Measurements from ENCODE around the gene PRTN3.
"Not testable (repeated sequence)": the region's sequence is repeated elsewhere in the genome, so short reads cannot be mapped to it uniquely, and the experiment has no call there.

PRTN3 gene

GRCh38 chr19:875265-875879 lies 34.6 kb downstream of the PRTN3 start:
- Histone ChIP-seq H3K27ac (ENCODE audit: low read length) (no peak overlapping the region), H3K27me3 (ENCODE audit: low read depth, low read length) (no peaks in the 10 kb centered on the region), H3K9me3 (ENCODE audit: control insufficient read depth in 1 of 2, low read length in 2 of 2) (no peaks in the 10 kb centered on the region), H3K4me3 (ENCODE audit: low read depth in 1 of 2, low read length in 2 of 2) (no peak overlapping the region), H3K36me3 (ENCODE audit: control insufficient read depth in 1 of 2, insufficient read depth in 2 of 2, low read length in 2 of 2) (peaks cover 0 to 50% of the 10 kb centered on the region in 2 donors), H3K4me1 (ENCODE audit: control insufficient read depth in 1 of 2, insufficient read depth in 2 of 2, low read length in 2 of 2) (peaks cover 0 to 18% of the 10 kb centered on the region in 2 donors)

- H3K27ac ChIP-seq (ENCODE audit: low read length), result no peak overlapping the region
- H3K4me3 ChIP-seq (ENCODE audit: low read depth in 1 of 2, low read length in 2 of 2), result no peak overlapping the region
- H3K9me3 ChIP-seq (ENCODE audit: control insufficient read depth in 1 of 2, low read length in 2 of 2), result no peaks in the 10 kb centered on the region
- H3K27me3 ChIP-seq (ENCODE audit: low read depth, low read length), result no peaks in the 10 kb centered on the region
- H3K4me1 ChIP-seq (ENCODE audit: control insufficient read depth in 1 of 2, insufficient read depth in 2 of 2, low read length in 2 of 2), result peaks cover 0 to 11% of the 10 kb centered on the region in 2 donors
- peaks cover 3 to 55% of the 10 kb centered on the region in 2 donors for H3K36me3 ChIP-seq (ENCODE audit: control insufficient read depth in 1 of 2, insufficient read depth in 2 of 2, low read length in 2 of 2)
Observed at GRCh38 chr19:876089-876488, 35.3 kb downstream of the PRTN3 start.

DNA sequence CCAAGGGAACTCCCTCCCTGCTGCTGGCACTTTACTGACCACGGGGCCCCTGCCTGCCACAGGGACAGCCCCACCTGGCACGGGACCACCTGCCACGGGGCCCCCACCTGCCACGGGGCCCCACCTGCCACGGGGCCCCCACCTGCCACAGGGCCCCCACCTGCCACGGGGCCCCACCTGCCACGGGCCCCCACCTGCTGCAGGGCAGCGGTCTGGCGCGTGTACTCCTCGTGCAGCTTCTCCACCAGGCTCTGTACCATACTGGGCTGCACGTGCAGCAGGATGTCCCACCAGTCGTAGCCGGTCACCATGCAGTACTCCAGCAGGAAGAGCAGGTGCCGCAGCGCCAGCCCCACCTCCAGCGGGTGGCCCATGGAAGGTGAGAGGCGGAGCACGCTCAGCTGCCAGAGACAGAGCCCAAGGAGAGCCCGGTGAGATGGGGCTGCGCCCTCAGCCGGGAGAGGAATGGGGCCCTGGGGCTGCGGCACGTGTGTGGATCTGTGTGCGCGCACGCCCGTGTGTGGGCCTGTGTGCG lies 36.0 kb downstream of the PRTN3 start:
- Histone ChIP-seq H3K36me3 (ENCODE audit: control insufficient read depth in 1 of 2, insufficient read depth in 2 of 2, low read length in 2 of 2) (peaks cover 10 to 63% of the 10 kb centered on the region in 2 donors), H3K27me3 (ENCODE audit: low read depth, low read length) (no peaks in the 10 kb centered on the region), H3K9me3 (ENCODE audit: control insufficient read depth in 1 of 2, low read length in 2 of 2) (no peaks in the 10 kb centered on the region), H3K4me1 (ENCODE audit: control insufficient read depth in 1 of 2, insufficient read depth in 2 of 2, low read length in 2 of 2) (peaks cover 0 to 8% of the 10 kb centered on the region in 2 donors), H3K27ac (ENCODE audit: low read length) (no peak overlapping the region), H3K4me3 (ENCODE audit: low read depth in 1 of 2, low read length in 2 of 2) (no peak overlapping the region)

DNA sequence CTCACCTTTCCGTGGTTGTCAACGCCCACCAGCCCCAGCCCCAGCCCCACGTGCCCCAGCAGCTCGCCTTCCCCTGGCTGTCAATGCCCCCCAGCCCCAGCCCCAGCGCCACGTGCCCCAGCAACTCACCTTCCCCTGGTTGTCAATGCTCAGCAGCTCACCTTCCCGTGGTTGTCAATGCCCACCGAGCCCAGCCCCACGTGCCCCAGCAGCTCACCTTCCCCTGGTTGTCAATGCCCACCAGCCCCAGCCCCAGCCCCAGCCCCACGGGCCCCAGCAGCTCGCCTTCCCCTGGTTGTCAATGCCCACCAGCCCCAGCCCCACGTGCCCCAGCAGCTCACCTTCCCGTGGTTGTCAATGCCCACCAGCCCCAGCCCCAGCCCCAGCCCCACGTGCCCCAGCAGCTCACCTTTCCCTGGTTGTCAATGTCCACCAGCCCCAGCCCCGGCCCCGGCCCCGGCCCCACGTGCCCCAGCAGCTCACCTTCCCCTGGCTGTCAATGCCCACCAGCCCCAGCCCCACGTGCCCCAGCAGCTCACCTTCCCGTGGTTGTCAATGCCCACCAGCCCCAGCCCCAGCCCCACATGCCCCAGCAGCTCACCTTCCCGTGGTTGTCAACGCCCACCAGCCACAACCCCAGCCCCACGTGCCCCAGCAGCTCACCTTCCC lies 37.3 kb downstream of the PRTN3 start:
- H3K9me3 ChIP-seq (ENCODE audit: control insufficient read depth in 1 of 2, low read length in 2 of 2); H3K4me1 ChIP-seq (ENCODE audit: control insufficient read depth in 1 of 2, insufficient read depth in 2 of 2, low read length in 2 of 2); H3K27ac ChIP-seq (ENCODE audit: low read length); H3K4me3 ChIP-seq (ENCODE audit: low read depth in 1 of 2, low read length in 2 of 2); H3K27me3 ChIP-seq (ENCODE audit: low read depth, low read length): not testable (repeated sequence)
- H3K36me3 ChIP-seq (ENCODE audit: control insufficient read depth in 1 of 2, insufficient read depth in 2 of 2, low read length in 2 of 2), result peaks cover 11 to 76% of the 10 kb centered on the region in 2 donors

GRCh38 chr19:878751-879561 lies 38.2 kb downstream of the PRTN3 start:
- H3K4me3 ChIP-seq (ENCODE audit: low read depth in 1 of 2, low read length in 2 of 2); H3K27ac ChIP-seq (ENCODE audit: low read length); H3K9me3 ChIP-seq (ENCODE audit: control insufficient read depth in 1 of 2, low read length in 2 of 2); H3K4me1 ChIP-seq (ENCODE audit: control insufficient read depth in 1 of 2, insufficient read depth in 2 of 2, low read length in 2 of 2); H3K27me3 ChIP-seq (ENCODE audit: low read depth, low read length): not testable (repeated sequence)
- peaks cover 16 to 84% of the 10 kb centered on the region in 2 donors for H3K36me3 ChIP-seq (ENCODE audit: control insufficient read depth in 1 of 2, insufficient read depth in 2 of 2, low read length in 2 of 2)

DNA sequence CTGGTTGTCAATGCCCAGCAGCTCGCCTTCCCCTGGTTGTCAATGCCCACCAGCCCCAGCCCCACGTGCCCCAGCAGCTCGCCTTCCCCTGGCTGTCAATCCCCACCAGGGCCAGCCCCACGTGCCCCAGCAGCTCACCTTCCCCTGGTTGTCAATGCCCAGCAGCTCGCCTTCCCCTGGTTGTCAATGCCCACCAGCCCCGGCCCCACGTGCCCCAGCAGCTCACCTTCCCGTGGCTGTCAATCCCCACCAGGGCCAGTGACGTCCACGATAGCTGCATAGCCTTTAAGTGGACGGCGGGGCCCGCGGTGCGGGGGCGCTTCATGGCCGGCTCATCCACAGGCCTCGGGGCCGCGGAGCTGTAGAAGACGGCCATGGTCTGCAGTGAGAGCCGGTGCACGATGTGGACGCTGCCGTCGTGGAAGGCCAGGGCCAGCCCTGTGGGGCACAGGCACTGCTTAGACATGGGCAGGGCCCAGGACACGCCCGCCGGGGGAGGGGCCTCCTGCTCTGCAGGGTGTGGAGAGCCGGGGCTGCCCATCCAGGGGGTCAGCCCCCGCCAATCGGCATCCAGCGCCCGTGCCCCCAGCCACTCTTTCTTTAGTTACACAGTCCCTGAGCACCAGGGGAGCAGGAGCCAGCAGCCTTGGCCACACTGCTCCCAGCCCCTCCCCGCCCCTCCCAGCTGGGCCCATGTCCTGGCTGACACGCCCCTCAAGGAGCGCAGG lies 39.1 kb downstream of the PRTN3 start:
- no peak overlapping the region for H3K4me3 ChIP-seq (ENCODE audit: low read depth in 1 of 2, low read length in 2 of 2)
- H3K27ac ChIP-seq (ENCODE audit: low read length), result no peak overlapping the region
- H3K36me3 ChIP-seq (ENCODE audit: control insufficient read depth in 1 of 2, insufficient read depth in 2 of 2, low read length in 2 of 2), result peaks cover 16 to 87% of the 10 kb centered on the region in 2 donors
- H3K27me3 ChIP-seq (ENCODE audit: low read depth, low read length), result no peaks in the 10 kb centered on the region
- no peaks in the 10 kb centered on the region for H3K9me3 ChIP-seq (ENCODE audit: control insufficient read depth in 1 of 2, low read length in 2 of 2)
- no peaks in the 10 kb centered on the region for H3K4me1 ChIP-seq (ENCODE audit: control insufficient read depth in 1 of 2, insufficient read depth in 2 of 2, low read length in 2 of 2)

- Histone ChIP-seq H3K36me3 (ENCODE audit: control insufficient read depth in 1 of 2, insufficient read depth in 2 of 2, low read length in 2 of 2) (peaks cover 16 to 89% of the 10 kb centered on the region in 2 donors), H3K4me3 (ENCODE audit: low read depth in 1 of 2, low read length in 2 of 2) (no peak overlapping the region), H3K27me3 (ENCODE audit: low read depth, low read length) (no peaks in the 10 kb centered on the region), H3K9me3 (ENCODE audit: control insufficient read depth in 1 of 2, low read length in 2 of 2) (no peaks in the 10 kb centered on the region), H3K4me1 (ENCODE audit: control insufficient read depth in 1 of 2, insufficient read depth in 2 of 2, low read length in 2 of 2) (no peaks in the 10 kb centered on the region), H3K27ac (ENCODE audit: low read length) (no peak overlapping the region)
Observed at GRCh38 chr19:881385-882071, 40.7 kb downstream of the PRTN3 start.

- no peak overlapping the region for H3K27ac ChIP-seq (ENCODE audit: low read length)
Observed at GRCh38 chr19:882871-883497, 42.2 kb downstream of the PRTN3 start.

GRCh38 chr19:883661-884211 lies 42.9 kb downstream of the PRTN3 start:
- no peaks in the 10 kb centered on the region for H3K27me3 ChIP-seq (ENCODE audit: low read depth, low read length)
- no peaks in the 10 kb centered on the region for H3K9me3 ChIP-seq (ENCODE audit: control insufficient read depth in 1 of 2, low read length in 2 of 2)
- H3K27ac ChIP-seq (ENCODE audit: low read length), result no peak overlapping the region
- H3K4me1 ChIP-seq (ENCODE audit: control insufficient read depth in 1 of 2, insufficient read depth in 2 of 2, low read length in 2 of 2), result no peaks in the 10 kb centered on the region
- peaks cover 16 to 80% of the 10 kb centered on the region in 2 donors for H3K36me3 ChIP-seq (ENCODE audit: control insufficient read depth in 1 of 2, insufficient read depth in 2 of 2, low read length in 2 of 2)
- no peak overlapping the region for H3K4me3 ChIP-seq (ENCODE audit: low read depth in 1 of 2, low read length in 2 of 2)

More at GRCh38 chr19:882871-883497, 42.2 kb downstream of the PRTN3 start:
- Histone ChIP-seq H3K4me3 (ENCODE audit: low read depth in 1 of 2, low read length in 2 of 2) (no peak overlapping the region), H3K27me3 (ENCODE audit: low read depth, low read length) (no peaks in the 10 kb centered on the region), H3K36me3 (ENCODE audit: control insufficient read depth in 1 of 2, insufficient read depth in 2 of 2, low read length in 2 of 2) (peaks cover 16 to 80% of the 10 kb centered on the region in 2 donors), H3K4me1 (ENCODE audit: control insufficient read depth in 1 of 2, insufficient read depth in 2 of 2, low read length in 2 of 2) (no peaks in the 10 kb centered on the region), H3K9me3 (ENCODE audit: control insufficient read depth in 1 of 2, low read length in 2 of 2) (no peaks in the 10 kb centered on the region)
